ENCODE data around the gene LGALS9. TPM values are rescaled to one million over a fixed set of nuclear protein-coding genes. Genes with fewer than 3 reads are reported as not detected.

LGALS9 gene
- total and polyA plus RNA-seq, 2 experiments from 2014 or later: 0.48 to 0.73 TPM

GRCh38 chr17:27649929-27650328 lies 18.9 kb downstream of the LGALS9 start:
- H3K79me2 ChIP-seq (replicated peaks; ENCODE audit: insufficient read depth): no peaks in the 10 kb centered on the region
- no peaks in the 10 kb centered on the region; the same call in 1 of the 3 replicates for H3K9me3 Mint-ChIP-seq
- H3K27me3 ChIP-seq (ENCODE audit: insufficient read depth): no peaks in the 10 kb centered on the region
- peaks cover 10% of the 10 kb centered on the region for H3K27me3 Mint-ChIP-seq (ENCODE audit: insufficient read depth, low read depth, poor library complexity)
- no peaks in the 10 kb centered on the region for H4K20me1 ChIP-seq (replicated peaks; ENCODE audit: insufficient read depth)
- no peak overlapping the region for H3K4me2 ChIP-seq
- no peaks in the 10 kb centered on the region for H3K36me3 ChIP-seq (ENCODE audit: insufficient read depth)
- DNase-seq (ENCODE audit: low spot score) (no peak), ATAC-seq (no peak)
- H3K27ac ChIP-seq (ENCODE audit: low read depth): no peak overlapping the region
- TF ChIP-seq ZNF462 (CRISPR knock-in tag; IDR thresholded peaks at IDR 0.05): no peak
- TF ChIP-seq JUNB (IDR thresholded peaks at IDR 0.05; ENCODE audit: unreplicated experiment): no peak
- no peak for TF ChIP-seq ZNF331 (CRISPR knock-in tag; IDR thresholded peaks at IDR 0.05; ENCODE audit: low read depth)
- H3K36me3 Mint-ChIP-seq (ENCODE audit: low read depth): no peaks in the 10 kb centered on the region; the same call in 2 of the 3 replicates
- H3K4me3 ChIP-seq: no peak overlapping the region
- no peak overlapping the region for H3K27ac Mint-ChIP-seq
- no peak overlapping the region for H3K4me3 Mint-ChIP-seq
- H3K4me1 ChIP-seq (ENCODE audit: insufficient read depth): no peaks in the 10 kb centered on the region
- no peaks in the 10 kb centered on the region for H3K9me2 ChIP-seq (ENCODE audit: insufficient read depth)
- H2AFZ ChIP-seq: no peak overlapping the region
- peaks cover 19% of the 10 kb centered on the region for H3K4me1 Mint-ChIP-seq
- H3F3A ChIP-seq (replicated peaks; ENCODE audit: low read depth): no peaks in the 10 kb centered on the region

GRCh38 chr17:27650836-27651235 lies 19.8 kb downstream of the LGALS9 start:
- no peaks in the 10 kb centered on the region for H3K9me2 ChIP-seq (ENCODE audit: insufficient read depth)
- H3K79me2 ChIP-seq (replicated peaks; ENCODE audit: insufficient read depth): no peaks in the 10 kb centered on the region
- ATAC-seq (no peak), DNase-seq (ENCODE audit: low spot score) (no peak)
- H3K9me3 Mint-ChIP-seq: no peaks in the 10 kb centered on the region; the same call in 1 of the 3 replicates
- peaks cover 19% of the 10 kb centered on the region for H3K4me1 Mint-ChIP-seq
- H3K27me3 ChIP-seq (ENCODE audit: insufficient read depth): no peaks in the 10 kb centered on the region
- H3K4me2 ChIP-seq: no peak overlapping the region
- H3K27ac Mint-ChIP-seq: no peak overlapping the region
- H3K27me3 Mint-ChIP-seq (ENCODE audit: insufficient read depth, low read depth, poor library complexity): peaks cover 10% of the 10 kb centered on the region
- no peaks in the 10 kb centered on the region for H4K20me1 ChIP-seq (replicated peaks; ENCODE audit: insufficient read depth)
- no peaks in the 10 kb centered on the region; the same call in 2 of the 3 replicates for H3K36me3 Mint-ChIP-seq (ENCODE audit: low read depth)
- H3K4me3 ChIP-seq: no peak overlapping the region
- no peaks in the 10 kb centered on the region for H3F3A ChIP-seq (replicated peaks; ENCODE audit: low read depth)
- no peaks in the 10 kb centered on the region for H3K36me3 ChIP-seq (ENCODE audit: insufficient read depth)
- H2AFZ ChIP-seq: no peak overlapping the region
- H3K4me1 ChIP-seq (ENCODE audit: insufficient read depth): no peaks in the 10 kb centered on the region
- H3K4me3 Mint-ChIP-seq: no peak overlapping the region
- H3K27ac ChIP-seq (ENCODE audit: low read depth): no peak overlapping the region
- TF ChIP-seq ZNF114 (CRISPR knock-in tag; IDR thresholded peaks at IDR 0.05) (no peak), REST (IDR thresholded peaks at IDR 0.05; ENCODE audit: unreplicated experiment) (no peak), POLR2AphosphoS5 (IDR thresholded peaks at IDR 0.05; ENCODE audit: low read depth) (no peak), CREB1 (CRISPR knock-in tag; IDR thresholded peaks at IDR 0.05; ENCODE audit: low read depth) (no peak), EZH2phosphoT487 (IDR thresholded peaks at IDR 0.05; ENCODE audit: unreplicated experiment) (no peak), EZH2 (IDR thresholded peaks at IDR 0.05; ENCODE audit: low read depth, unreplicated experiment) (no peak)
